Tibial nerve (tissue), 4 donors: ENCODE data around the gene NGF. TPM values are rescaled to one million over a fixed set of nuclear protein-coding genes. Genes with fewer than 3 reads are reported as not detected.

ENCODE experiments used
- DNase-seq, 2 donors: peaks; one replicate each; pipeline ENCODE4 v3.0.0-alpha.2; 2019; ENCODE audit warnings: low spot score in 2 of 2
- H3K27ac ChIP-seq, 4 donors: fragments of 200-600 bp; sonication (generic) in 3 of 4; one replicate each; pipeline ENCODE4 v1.5.1; 2017 to 2019; ENCODE audit warnings: mild to moderate bottlenecking in 1 of 4
- H3K27me3 ChIP-seq, 2 donors: fragments of 200-600 bp; sonication (generic) in 1 of 2; one replicate each; pipeline versions ENCODE4 v1.5.1 to v1.6.0; 2017 to 2019
- H3K36me3 ChIP-seq, 3 donors: fragments of 200-600 bp; sonication (generic); one replicate each; pipeline ENCODE4 v1.5.1; 2018 to 2019
- H3K4me1 ChIP-seq, 4 donors: fragments of 200-600 bp; sonication (generic) in 3 of 4; one replicate each; pipeline ENCODE4 v1.5.1; 2017 to 2019
- H3K4me3 ChIP-seq, 4 donors: fragments of 200-600 bp; sonication (generic) in 3 of 4; one replicate each; pipeline ENCODE4 v1.5.1; 2017 to 2019; ENCODE audit warnings: mild to moderate bottlenecking in 1 of 4, moderate library complexity in 1 of 4
- H3K9me3 ChIP-seq, 4 donors: fragments of 200-600 bp; sonication (generic) in 3 of 4; one replicate each; pipeline ENCODE4 v1.5.1; 2017 to 2019
- EP300 ChIP-seq, 2 donors: sonication (generic); formaldehyde crosslinking; IDR thresholded peaks; one replicate each; pipeline ENCODE4 v1.6.1; 2017; ENCODE audit warnings: antibody characterized with exemption in 2 of 2, mild to moderate bottlenecking in 1 of 2
- POLR2A ChIP-seq, 2 donors: fragments of 450-650 bp; IDR thresholded peaks; one replicate each; pipeline ENCODE4 v1.6.1; 2017; ENCODE audit warnings: antibody characterized with exemption in 2 of 2, mild to moderate bottlenecking in 2 of 2, moderate library complexity in 2 of 2
- WGBS, 2 donors: methylation state at CpG; one replicate each; pipeline ENCODE4 v1.1.5; 2018; 5-methylcytosine and 5-hydroxymethylcytosine counted together
- total RNA-seq, 4 donors: library from RNA; depleted of rRNA; stranded (reverse); fragments of >200 nt; gene quantifications; one replicate each; pipeline ENCODE4 v1.1.0, GENCODE V29; 2016
- TF ChIP-seq, protein P1 (sequence below), 5 experiments: fragments of 200-600 bp in 3 of 5; fragments of 450-650 bp in 2 of 5; sonication (generic) in 3 of 5; IDR thresholded peaks; one replicate each; pipeline ENCODE4 v1.5.1; 2016 to 2019; ENCODE audit warnings: antibody characterized with exemption in 5 of 5, mild to moderate bottlenecking in 3 of 5, moderate library complexity in 2 of 5

NGF gene
- total RNA-seq, 4 donors from 2014 or later: 3.6 to 20.4 (median 7.4) TPM

- no peaks in the 10 kb centered on the region for H3K9me3 ChIP-seq
- peak overlapping the region in 3 of 4 donors; percentile 15 to 42 (median 29) for H3K4me3 ChIP-seq
- H3K4me1 ChIP-seq: peaks cover 4 to 62% (median 26%) of the 10 kb centered on the region in 4 donors
- peak in 1 of 2 donors; percentile 26 for DNase-seq
- H3K27me3 ChIP-seq: no peaks in the 10 kb centered on the region
- WGBS, 2 donors: 58 to 63% methylated on average over 13 of the region's 13 CpGs
- H3K36me3 ChIP-seq: no peaks in the 10 kb centered on the region
- TF ChIP-seq, protein P1, sequence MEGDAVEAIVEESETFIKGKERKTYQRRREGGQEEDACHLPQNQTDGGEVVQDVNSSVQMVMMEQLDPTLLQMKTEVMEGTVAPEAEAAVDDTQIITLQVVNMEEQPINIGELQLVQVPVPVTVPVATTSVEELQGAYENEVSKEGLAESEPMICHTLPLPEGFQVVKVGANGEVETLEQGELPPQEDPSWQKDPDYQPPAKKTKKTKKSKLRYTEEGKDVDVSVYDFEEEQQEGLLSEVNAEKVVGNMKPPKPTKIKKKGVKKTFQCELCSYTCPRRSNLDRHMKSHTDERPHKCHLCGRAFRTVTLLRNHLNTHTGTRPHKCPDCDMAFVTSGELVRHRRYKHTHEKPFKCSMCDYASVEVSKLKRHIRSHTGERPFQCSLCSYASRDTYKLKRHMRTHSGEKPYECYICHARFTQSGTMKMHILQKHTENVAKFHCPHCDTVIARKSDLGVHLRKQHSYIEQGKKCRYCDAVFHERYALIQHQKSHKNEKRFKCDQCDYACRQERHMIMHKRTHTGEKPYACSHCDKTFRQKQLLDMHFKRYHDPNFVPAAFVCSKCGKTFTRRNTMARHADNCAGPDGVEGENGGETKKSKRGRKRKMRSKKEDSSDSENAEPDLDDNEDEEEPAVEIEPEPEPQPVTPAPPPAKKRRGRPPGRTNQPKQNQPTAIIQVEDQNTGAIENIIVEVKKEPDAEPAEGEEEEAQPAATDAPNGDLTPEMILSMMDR (IDR thresholded peaks at IDR 0.05): no peak
- TF ChIP-seq EP300 (IDR thresholded peaks at IDR 0.05): no peak
- TF ChIP-seq POLR2A (IDR thresholded peaks at IDR 0.05): peak in 1 of 2 donors; percentile 16
- peak overlapping the region; percentile 85 to 98 (median 94) for H3K27ac ChIP-seq
Measured at GRCh38 chr1:115283249-115283648, 54.8 kb downstream of the NGF start.

DNA sequence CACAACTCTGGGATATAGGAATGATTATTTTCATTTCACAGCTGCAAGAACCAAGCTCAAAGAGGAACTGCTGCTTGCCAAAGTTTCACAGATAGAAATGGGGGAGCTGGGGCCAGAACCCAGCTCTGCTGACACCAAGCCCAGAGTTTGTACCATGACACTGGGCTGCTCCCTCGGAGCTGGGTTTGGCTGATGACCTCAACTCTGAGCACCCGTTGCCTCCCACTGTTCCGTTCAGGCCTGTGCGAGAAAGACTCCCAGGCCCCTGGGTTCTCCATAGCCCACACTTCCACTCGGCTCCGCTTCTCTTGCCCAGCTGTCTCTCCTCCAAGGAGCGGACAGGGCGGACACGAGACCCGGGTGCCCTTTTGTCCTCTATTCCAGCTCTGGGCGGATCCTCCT is 55.2 kb downstream of the NGF start:
- TF ChIP-seq EP300 (IDR thresholded peaks at IDR 0.05): peak; percentile 42 to 89
- peak in 1 of 2 donors; percentile 59 for TF ChIP-seq POLR2A (IDR thresholded peaks at IDR 0.05)
- TF ChIP-seq, protein P1 (IDR thresholded peaks at IDR 0.05): no peak
- no peaks in the 10 kb centered on the region for H3K36me3 ChIP-seq
- WGBS, 2 donors: 38 to 59% methylated on average over 10 to 11 of the region's 11 CpGs
- H3K4me1 ChIP-seq: peaks cover 4 to 62% (median 26%) of the 10 kb centered on the region in 4 donors
- peak overlapping the region; percentile 85 to 98 (median 94) for H3K27ac ChIP-seq
- DNase-seq: peak; percentile 74 to 82
- H3K4me3 ChIP-seq: peak overlapping the region in 1 of 4 donors; percentile 42
- no peaks in the 10 kb centered on the region for H3K27me3 ChIP-seq
- no peaks in the 10 kb centered on the region for H3K9me3 ChIP-seq

- Histone ChIP-seq H3K27me3 (no peaks in the 10 kb centered on the region), H3K36me3 (no peaks in the 10 kb centered on the region), H3K4me1 (peaks cover 4 to 62% (median 26%) of the 10 kb centered on the region in 4 donors), H3K4me3 (no peak overlapping the region), H3K9me3 (peaks cover 0 to 16% (median 2%) of the 10 kb centered on the region in 4 donors), H3K27ac (peak overlapping the region in 2 of 4 donors; percentile 2 to 98)
- TF ChIP-seq EP300 (IDR thresholded peaks at IDR 0.05): no peak
- no peak for TF ChIP-seq POLR2A (IDR thresholded peaks at IDR 0.05)
- TF ChIP-seq, protein P1 (IDR thresholded peaks at IDR 0.05): no peak
- DNase-seq: no peak
- 93 to 94% methylated on average over 2 of the region's 2 CpGs for whole genome bisulfite sequencing, 2 donors
Measured at GRCh38 chr1:115281143-115281542, 56.9 kb downstream of the NGF start.

DNA sequence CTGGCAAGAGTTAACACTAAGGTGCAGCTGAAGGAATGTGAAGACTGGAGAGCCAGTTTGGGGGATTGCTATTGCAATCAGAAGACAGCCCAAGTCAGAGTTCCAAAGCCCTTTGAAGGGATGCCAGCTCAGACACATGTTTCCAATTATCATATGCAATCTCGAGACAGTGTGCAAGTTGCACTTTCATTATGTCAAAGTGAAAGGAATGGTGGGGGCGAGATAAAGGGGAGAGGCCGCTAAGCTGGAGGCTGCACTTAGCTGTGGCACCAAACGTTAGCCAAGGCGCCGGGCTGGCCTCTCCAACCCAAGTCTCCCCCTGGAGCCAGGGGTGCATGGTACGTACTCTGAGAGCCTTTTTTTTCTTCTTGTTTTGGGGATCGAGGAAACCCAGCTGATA is 58.0 kb downstream of the NGF start:
- H3K9me3 ChIP-seq: peaks cover 0 to 17% (median 2%) of the 10 kb centered on the region in 4 donors
- DNase-seq: peak in 1 of 2 donors; percentile 91
- H3K27ac ChIP-seq: peak overlapping the region in 2 of 4 donors; percentile 2 to 98
- H3K4me1 ChIP-seq: peaks cover 4 to 51% (median 21%) of the 10 kb centered on the region in 4 donors
- WGBS, 2 donors: 52 to 62% methylated on average over 8 of the region's 8 CpGs
- peak overlapping the region in 1 of 4 donors; percentile 1 for H3K4me3 ChIP-seq
- TF ChIP-seq, protein P1 (IDR thresholded peaks at IDR 0.05): no peak
- TF ChIP-seq EP300 (IDR thresholded peaks at IDR 0.05) (peak in 1 of 2 donors; percentile 75), POLR2A (IDR thresholded peaks at IDR 0.05) (no peak)
- no peaks in the 10 kb centered on the region for H3K27me3 ChIP-seq
- no peaks in the 10 kb centered on the region for H3K36me3 ChIP-seq

DNA sequence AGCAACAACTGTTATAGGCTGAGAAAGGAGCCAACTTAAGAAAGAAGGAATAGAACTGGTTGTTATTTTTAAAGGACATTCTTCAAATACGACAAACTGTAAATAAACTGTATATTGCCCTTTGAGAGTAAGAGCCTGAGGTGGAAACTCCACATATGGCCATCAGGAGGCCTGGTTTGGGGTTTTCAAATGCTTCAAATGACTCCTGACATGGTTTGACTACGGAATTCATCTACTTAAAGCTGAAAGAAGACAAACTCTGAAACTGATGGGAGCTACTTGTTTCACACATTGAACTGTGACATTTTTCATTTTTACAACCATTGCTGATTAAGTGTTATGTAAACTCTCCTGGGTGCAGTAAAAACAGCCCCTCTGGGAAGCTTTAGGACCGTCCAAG is 59.8 kb downstream of the NGF start:
- WGBS, 2 donors: 55 to 57% methylated on average over 3 of the region's 3 CpGs
- H3K9me3 ChIP-seq: peaks cover 0 to 17% (median 2%) of the 10 kb centered on the region in 4 donors
- H3K36me3 ChIP-seq: no peaks in the 10 kb centered on the region
- DNase-seq: no peak
- no peaks in the 10 kb centered on the region for H3K27me3 ChIP-seq
- peak overlapping the region in 2 of 4 donors; percentile 22 to 54 for H3K27ac ChIP-seq
- H3K4me1 ChIP-seq: peaks cover 0 to 33% (median 11%) of the 10 kb centered on the region in 4 donors
- TF ChIP-seq EP300 (IDR thresholded peaks at IDR 0.05) (no peak), POLR2A (IDR thresholded peaks at IDR 0.05) (no peak)
- TF ChIP-seq, protein P1 (IDR thresholded peaks at IDR 0.05): no peak
- no peak overlapping the region for H3K4me3 ChIP-seq
